ENCODE data around the gene PTGFR. TPM values are rescaled to one million over a fixed set of nuclear protein-coding genes. Genes with fewer than 3 reads are reported as not detected.

Gene PTGFR
- total RNA-seq, 1 experiment from 2014 or later: not detected

DNA sequence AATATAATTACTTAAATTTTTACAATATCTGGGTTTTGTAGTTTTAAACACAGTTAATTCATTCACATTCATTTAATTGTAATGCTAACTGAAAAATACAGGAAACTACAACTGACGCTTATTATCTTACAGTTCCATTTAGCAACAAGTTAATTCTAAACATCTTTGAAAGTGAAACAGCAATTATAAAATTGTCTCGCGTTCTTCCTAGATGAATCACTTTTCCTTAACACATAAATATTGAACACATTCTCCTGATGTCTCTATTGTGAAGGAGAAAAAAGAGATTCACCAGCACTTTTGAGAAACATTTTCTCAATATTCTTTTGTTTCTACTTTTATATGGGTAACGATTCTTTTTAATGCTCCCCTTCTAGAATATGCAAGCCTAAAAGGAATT lies 6.4 kb downstream of the PTGFR start:
- Histone ChIP-seq H3K9me3 (no peaks in the 10 kb centered on the region), H3K4me1 (no peaks in the 10 kb centered on the region), H3K27me3 (replicated peaks; ENCODE audit: control insufficient read depth, insufficient read depth, low read length) (no peaks in the 10 kb centered on the region), H3K36me3 (ENCODE audit: control insufficient read depth, insufficient read depth, low read length) (no peaks in the 10 kb centered on the region), H3K4me3 (ENCODE audit: low read depth, low read length) (no peak overlapping the region)
- Mint-ChIP-seq H3K27me3 (ENCODE audit: insufficient read depth, unreplicated experiment) (peaks cover 2% of the 10 kb centered on the region), H3K4me1 (ENCODE audit: low read depth, unreplicated experiment) (no peaks in the 10 kb centered on the region), H3K9me3 (ENCODE audit: unreplicated experiment) (no peaks in the 10 kb centered on the region), H3K27ac (ENCODE audit: unreplicated experiment) (no peak overlapping the region), H3K36me3 (ENCODE audit: insufficient read depth, unreplicated experiment) (no peaks in the 10 kb centered on the region), H3K4me3 (ENCODE audit: unreplicated experiment) (no peak overlapping the region)
- ChIA-PET POLR2A (no interaction called here), CTCF (no interaction called here)
- no peak for DNase-seq
- BruUV-seq (replicated peaks): no TSS peak
- TF ChIP-seq CTCF (IDR thresholded peaks at IDR 0.05; ENCODE audit: insufficient read depth in 1 of 2, low read depth in 1 of 2, low read length in 1 of 2, severe bottlenecking in 1 of 2, unreplicated experiment in 1 of 2): no peak
- intact Hi-C loops (cut with micrococcal nuclease; ENCODE audit: unreplicated experiment): no loop called here

GRCh38 chr1:78500529-78500928 lies 9.8 kb downstream of the PTGFR start:
- Histone ChIP-seq H3K36me3 (ENCODE audit: control insufficient read depth, insufficient read depth, low read length) (no peaks in the 10 kb centered on the region), H3K4me1 (no peaks in the 10 kb centered on the region), H3K9me3 (no peaks in the 10 kb centered on the region), H3K4me3 (ENCODE audit: low read depth, low read length) (no peak overlapping the region), H3K27me3 (replicated peaks; ENCODE audit: control insufficient read depth, insufficient read depth, low read length) (no peaks in the 10 kb centered on the region)
- no peaks in the 10 kb centered on the region for H3K4me1 Mint-ChIP-seq (ENCODE audit: low read depth, unreplicated experiment)
- CTCF ChIA-PET: no interaction called here
- no peaks in the 10 kb centered on the region for H3K9me3 Mint-ChIP-seq (ENCODE audit: unreplicated experiment)
- DNase-seq: no peak
- no peaks in the 10 kb centered on the region for H3K36me3 Mint-ChIP-seq (ENCODE audit: insufficient read depth, unreplicated experiment)
- H3K27me3 Mint-ChIP-seq (ENCODE audit: insufficient read depth, unreplicated experiment): peaks cover 2% of the 10 kb centered on the region
- H3K4me3 Mint-ChIP-seq (ENCODE audit: unreplicated experiment): no peak overlapping the region
- POLR2A ChIA-PET: no interaction called here
- BruUV-seq (replicated peaks): no TSS peak
- no peak for TF ChIP-seq CTCF (IDR thresholded peaks at IDR 0.05; ENCODE audit: insufficient read depth in 1 of 2, low read depth in 1 of 2, low read length in 1 of 2, severe bottlenecking in 1 of 2, unreplicated experiment in 1 of 2)
- intact Hi-C loops (cut with micrococcal nuclease; ENCODE audit: unreplicated experiment): no loop called here
- no peak overlapping the region for H3K27ac Mint-ChIP-seq (ENCODE audit: unreplicated experiment)

DNA sequence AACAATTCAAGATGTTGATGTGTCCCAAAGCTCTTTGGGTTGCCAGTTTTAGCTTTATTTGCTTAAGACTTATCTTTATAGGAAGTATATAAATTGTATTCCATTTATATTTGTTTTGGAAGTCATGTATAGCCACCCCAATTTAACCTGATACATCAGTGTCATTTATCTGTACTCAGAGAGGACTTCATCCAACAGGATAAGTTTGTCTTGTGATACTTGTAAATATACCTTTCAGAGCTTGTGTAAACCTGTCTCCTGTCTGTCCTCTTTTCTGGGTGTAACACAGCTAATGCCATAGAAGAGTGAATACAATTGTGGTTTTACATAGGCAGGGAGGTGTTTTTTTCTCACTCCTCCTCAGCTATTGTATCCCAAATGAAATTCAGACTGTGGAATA lies 10.4 kb downstream of the PTGFR start:
- Mint-ChIP-seq H3K9me3 (ENCODE audit: unreplicated experiment) (no peaks in the 10 kb centered on the region), H3K4me3 (ENCODE audit: unreplicated experiment) (no peak overlapping the region), H3K27me3 (ENCODE audit: insufficient read depth, unreplicated experiment) (peaks cover 2% of the 10 kb centered on the region), H3K27ac (ENCODE audit: unreplicated experiment) (no peak overlapping the region), H3K36me3 (ENCODE audit: insufficient read depth, unreplicated experiment) (no peaks in the 10 kb centered on the region), H3K4me1 (ENCODE audit: low read depth, unreplicated experiment) (no peaks in the 10 kb centered on the region)
- Histone ChIP-seq H3K27me3 (replicated peaks; ENCODE audit: control insufficient read depth, insufficient read depth, low read length) (no peaks in the 10 kb centered on the region), H3K4me3 (ENCODE audit: low read depth, low read length) (no peak overlapping the region), H3K4me1 (no peaks in the 10 kb centered on the region), H3K9me3 (no peaks in the 10 kb centered on the region), H3K36me3 (ENCODE audit: control insufficient read depth, insufficient read depth, low read length) (no peaks in the 10 kb centered on the region)
- intact Hi-C loops (cut with micrococcal nuclease; ENCODE audit: unreplicated experiment): no loop called here
- no peak for TF ChIP-seq CTCF (IDR thresholded peaks at IDR 0.05; ENCODE audit: insufficient read depth in 1 of 2, low read depth in 1 of 2, low read length in 1 of 2, severe bottlenecking in 1 of 2, unreplicated experiment in 1 of 2)
- CTCF ChIA-PET: no interaction called here
- no TSS peak for BruUV-seq (replicated peaks)
- POLR2A ChIA-PET: no interaction called here
- DNase-seq: no peak

All from Caco-2 (cell line).